GM19351 (cell line): ENCODE measurements around the gene ANKMY1.

Experiments used
- ATAC-seq: cut with Tn5 transposase; IDR thresholded peaks from one replicate; pipeline ENCODE4 v1.9.1; 2021; ENCODE audit warnings: mild to moderate bottlenecking, moderate library complexity; ENCODE audit not compliant: unreplicated experiment

ANKMY1 gene

GRCh38 chr2:240594511-240595380 lies 37.0 kb upstream of the ANKMY1 start:
- ATAC-seq, result no peak

GRCh38 chr2:240593703-240594451 lies 36.1 kb upstream of the ANKMY1 start:
- ATAC-seq, result no peak

DNA sequence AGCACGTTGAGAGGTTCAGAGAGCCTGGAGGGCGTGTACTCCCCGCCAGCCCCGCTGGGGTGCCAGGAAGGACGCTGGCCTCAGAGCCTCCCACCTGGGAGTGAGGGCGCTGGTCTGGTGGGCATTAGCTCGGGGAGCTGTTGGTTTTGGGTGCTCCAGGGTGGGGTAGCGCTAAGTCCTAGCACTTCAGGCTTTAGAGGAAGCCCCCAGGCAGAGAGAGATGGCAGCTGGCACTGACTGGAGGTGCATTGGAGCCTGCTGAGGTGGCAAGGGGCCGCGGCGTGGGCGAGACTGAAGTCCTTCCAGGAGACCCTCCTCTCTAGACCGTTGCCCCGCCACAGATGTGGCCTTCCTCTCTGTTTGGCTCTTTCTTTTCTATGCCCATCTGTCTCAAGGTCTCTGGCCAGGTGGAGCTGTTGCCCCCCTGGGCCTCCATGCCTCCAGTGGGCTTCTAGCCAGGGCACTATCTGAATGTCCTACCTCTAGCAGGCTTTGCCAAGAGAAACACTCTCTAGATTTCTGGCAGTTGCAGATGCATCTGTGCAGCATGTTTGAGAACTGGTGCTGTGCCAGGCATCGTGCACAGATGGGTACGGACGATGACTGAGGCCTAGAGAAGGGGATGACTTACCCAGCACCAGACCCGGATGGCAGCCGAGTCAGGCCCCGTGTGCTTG lies 35.4 kb upstream of the ANKMY1 start:
- ATAC-seq, result no peak

GRCh38 chr2:240591784-240592183 lies 34.0 kb upstream of the ANKMY1 start:
- no peak for ATAC-seq

DNA sequence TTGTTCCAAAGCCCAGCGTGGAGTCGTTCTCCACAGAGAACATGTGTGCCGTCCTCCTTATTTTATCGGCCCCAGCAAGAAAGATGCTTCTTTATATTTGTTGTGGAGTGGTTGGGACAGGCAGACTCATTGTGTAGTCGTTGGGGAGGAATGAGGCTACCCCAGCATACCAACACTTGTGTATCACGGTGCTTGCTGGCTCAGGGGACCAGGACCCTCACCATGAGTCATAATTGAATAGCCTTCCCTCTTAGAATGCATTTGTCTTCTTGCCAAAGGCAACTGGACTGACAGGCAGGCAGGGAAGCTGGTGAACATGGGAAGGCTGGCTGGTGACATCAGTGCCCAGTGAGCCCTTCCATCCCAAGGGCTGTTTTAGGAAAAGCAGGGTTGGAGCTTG lies 33.4 kb upstream of the ANKMY1 start:
- ATAC-seq, result no peak

GRCh38 chr2:240590681-240591111 lies 32.9 kb upstream of the ANKMY1 start:
- ATAC-seq, result no peak

- no peak for ATAC-seq
Observed at GRCh38 chr2:240589850-240590525, 32.2 kb upstream of the ANKMY1 start.

DNA sequence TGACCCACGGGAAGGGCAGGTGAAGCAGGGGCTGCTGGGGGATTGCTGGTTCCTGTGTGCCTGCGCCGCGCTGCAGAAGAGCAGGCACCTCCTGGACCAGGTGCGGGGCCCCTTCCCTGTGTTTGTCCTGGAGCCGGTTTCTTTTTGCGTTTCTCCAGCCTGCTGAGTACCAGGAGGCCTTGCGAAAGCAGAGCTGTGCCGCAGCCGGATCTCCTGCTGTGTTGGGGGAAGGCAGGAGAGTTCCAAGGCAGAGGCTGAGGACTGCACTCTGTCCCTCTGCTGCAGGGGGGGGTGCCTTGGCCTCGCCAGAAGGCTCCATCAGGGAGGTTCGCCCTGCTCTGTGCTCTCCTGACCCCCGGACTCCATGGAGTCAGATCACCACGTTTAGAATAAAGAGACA lies 31.6 kb upstream of the ANKMY1 start:
- no peak for ATAC-seq

- ATAC-seq, result no peak
Observed at GRCh38 chr2:240588669-240589068, 30.9 kb upstream of the ANKMY1 start.

GRCh38 chr2:240588006-240588655 lies 30.3 kb upstream of the ANKMY1 start:
- ATAC-seq, result no peak

DNA sequence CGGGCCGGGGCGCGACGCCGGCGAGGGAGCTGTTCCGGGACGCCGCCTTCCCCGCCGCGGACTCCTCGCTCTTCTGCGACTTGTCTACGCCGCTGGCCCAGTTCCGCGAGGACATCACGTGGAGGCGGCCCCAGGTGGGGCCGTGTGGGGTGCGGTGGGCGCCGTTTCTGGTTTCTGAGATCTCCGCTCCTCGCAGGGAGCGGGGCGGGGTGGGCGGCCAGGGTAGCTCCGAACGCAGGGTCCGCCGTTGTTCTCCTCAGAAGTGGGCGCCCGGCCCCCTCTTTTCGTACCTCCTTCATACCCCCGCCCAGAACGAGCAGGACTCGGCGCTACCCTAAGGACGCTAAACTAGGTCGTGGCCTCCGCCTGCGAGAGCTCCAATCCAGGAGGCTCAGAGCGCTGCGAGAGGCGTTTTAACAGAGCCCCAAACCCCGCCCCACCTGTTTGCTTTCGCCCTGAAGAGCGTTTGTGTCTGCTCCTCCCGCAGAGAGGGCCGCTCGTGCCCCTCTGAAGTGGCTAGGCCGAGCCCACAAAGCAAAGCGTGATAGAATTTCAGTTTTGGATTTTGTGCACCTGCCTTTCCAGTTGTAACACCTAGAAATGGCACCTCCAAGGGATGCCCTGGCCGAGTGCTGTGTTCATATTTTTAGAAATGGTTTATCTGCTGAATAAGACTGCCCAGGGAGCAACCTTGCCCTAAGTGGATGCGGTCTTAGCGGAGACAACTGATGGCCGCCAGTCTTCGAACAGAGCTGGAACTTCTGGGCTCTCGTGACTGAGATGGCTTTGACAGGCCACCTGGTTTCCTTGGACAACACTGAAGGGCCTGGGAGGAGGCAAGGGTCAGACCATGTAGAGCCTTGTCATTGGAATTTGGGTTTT lies 29.4 kb upstream of the ANKMY1 start:
- no peak for ATAC-seq

DNA sequence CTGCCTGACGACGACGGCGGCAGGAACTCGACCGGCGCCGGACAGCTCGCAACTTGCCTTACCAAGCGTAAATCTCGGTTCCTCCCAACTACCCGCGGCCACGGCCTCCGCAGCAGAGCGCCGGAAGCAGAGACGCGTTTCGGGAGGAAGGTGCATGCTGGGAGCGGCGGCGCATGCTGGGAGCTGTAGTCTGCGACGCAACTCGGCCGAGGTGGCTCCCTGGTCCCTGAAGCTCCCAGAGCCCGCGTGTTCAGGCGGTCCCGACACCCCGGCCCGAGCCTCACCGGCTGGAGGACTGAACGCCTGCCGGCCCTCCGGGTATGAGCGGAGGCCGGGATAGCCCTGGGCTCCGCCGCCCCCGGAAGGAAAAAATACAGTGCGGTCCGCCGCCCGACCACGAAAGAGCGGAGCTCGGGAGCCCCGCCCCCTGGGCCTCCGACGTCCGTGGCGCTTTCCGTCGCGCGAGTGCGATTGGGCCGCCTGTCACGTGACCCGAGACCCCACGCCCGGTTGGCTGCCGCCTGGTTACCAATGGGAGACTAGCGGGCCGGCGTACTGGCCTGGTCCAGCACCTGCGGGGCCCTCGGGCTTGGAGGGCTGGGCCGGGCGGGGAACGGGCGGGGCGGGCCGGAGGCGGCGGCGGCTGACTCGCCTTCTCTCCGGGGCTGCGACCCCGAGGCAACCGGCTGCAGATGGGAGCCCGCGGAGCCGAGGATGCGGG lies 28.6 kb upstream of the ANKMY1 start, which contains the start of gene CAPN10:
Gene CAPN10 (plus strand): TSS at position 537 of the 721 bp plus-strand sequence. CDS start 178 bp downstream, at position 715.
- ATAC-seq, result peak; percentile 48

- no peak for ATAC-seq
Observed at GRCh38 chr2:240585681-240586197, 28.0 kb upstream of the ANKMY1 start.

DNA sequence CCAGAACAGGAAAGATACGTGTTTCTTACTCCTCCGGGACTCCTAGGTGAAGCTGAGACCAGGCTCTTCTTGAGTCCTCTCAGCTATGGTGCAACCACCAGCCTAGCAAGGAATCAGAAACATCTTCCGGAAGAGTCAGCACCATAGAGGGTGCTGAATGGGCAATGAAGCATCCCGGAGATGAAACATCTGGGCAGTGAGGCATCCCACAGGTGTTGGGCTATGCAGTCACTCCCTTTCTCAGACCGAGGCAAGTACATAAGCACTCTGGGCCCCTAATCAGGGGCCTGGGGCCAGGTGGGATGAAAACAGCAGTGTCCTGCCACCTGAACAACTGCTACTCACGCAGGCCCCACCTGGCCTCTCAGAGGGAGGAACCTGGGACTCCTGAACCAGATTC lies 27.3 kb upstream of the ANKMY1 start:
- peak; percentile 28 for ATAC-seq

GRCh38 chr2:240584486-240585031 lies 26.8 kb upstream of the ANKMY1 start:
- ATAC-seq, result peak; percentile 62

DNA sequence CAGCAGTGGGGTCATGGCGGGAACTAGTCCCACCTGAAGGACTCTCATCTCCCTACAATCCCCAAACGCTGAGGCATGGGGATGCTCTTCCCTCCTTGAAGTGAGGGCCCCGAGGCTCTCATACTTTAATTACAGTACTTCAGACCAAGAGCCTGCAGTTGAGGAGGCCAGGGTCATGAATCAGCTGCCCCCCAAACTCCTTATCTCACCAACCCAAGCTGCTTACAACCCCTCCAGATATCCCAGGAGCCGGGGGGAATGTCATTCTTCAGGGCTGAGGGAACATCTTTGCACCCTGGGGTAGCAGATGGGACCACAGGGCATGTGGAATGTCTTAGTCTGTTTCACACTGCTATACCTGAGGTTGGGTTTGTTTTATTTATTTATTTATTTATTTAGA lies 26.0 kb upstream of the ANKMY1 start:
- ATAC-seq, result no peak

DNA sequence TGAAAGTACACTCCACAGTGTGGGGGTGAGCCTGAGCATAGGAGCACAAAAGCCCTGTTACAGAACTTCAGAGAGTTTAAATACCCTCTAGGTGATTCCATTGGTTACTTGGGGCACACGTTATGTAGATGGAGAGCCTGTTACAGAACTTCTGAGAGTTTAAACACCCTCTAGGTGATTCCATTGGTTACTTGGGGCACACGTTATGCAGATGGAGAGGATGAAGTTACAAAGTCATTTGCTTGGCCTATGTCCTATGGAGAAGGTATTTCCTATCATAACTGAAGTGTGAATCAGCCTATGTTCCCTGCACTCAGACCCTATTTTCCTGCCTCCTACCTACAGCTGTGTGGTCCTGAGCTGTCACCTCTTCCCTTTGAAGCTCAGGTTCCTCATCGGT lies 25.0 kb upstream of the ANKMY1 start:
- ATAC-seq, result no peak

GRCh38 chr2:240581811-240582210 lies 24.0 kb upstream of the ANKMY1 start:
- ATAC-seq, result no peak
